Naive thymus-derived CD4-positive, alpha-beta T cell (primary cell): ENCODE data around the gene PKHD1. TPM values are rescaled to one million over a fixed set of nuclear protein-coding genes. Genes with fewer than 3 reads are reported as not detected.

Experiments
- ATAC-seq: fragments of 150-1000 bp; cut with Tn5 transposase; 2 replicates; pipeline ENCODE4 v1.10.0; 2021; ENCODE audit warnings: mild to moderate bottlenecking, moderate library complexity
- CTCF ChIA-PET: fragments of 350-600 bp; sonication (Branson Sonifier 250); formaldehyde crosslinking; loops from one replicate; lab custom pipeline; 2021; ENCODE audit warnings: antibody characterized with exemption; lab: Charles Lee
- POLR2A ChIA-PET: fragments of 350-600 bp; sonication (Branson Sonifier 250); formaldehyde crosslinking; loops from one replicate; lab custom pipeline; 2021; ENCODE audit warnings: antibody characterized with exemption, inconsistent platforms; lab: Charles Lee
- DNase-seq, 9 donors: peaks; one replicate each; pipeline versions ENCODE4 v3.0.0 to v3.0.0-alpha.2; 2020 to 2022; ENCODE audit warnings: mixed read lengths in 1 of 9
- H3K27ac ChIP-seq: one replicate; pipeline ENCODE4 v1.7.0; 2013; ENCODE audit warnings: mild to moderate bottlenecking, low read depth, low read length, moderate library complexity
- H3K27me3 ChIP-seq, 2 donors: one replicate each; pipeline ENCODE4 v1.7.0; 2013; ENCODE audit warnings: low read length in 2 of 2, mild to moderate bottlenecking in 2 of 2, moderate library complexity in 2 of 2; ENCODE audit not compliant: control insufficient read depth in 2 of 2, insufficient read depth in 2 of 2
- H3K36me3 ChIP-seq, 3 experiments: 1 replicate in 2 of 3; 2 replicates in 1 of 3; pipeline ENCODE4 v1.7.0; 2013; ENCODE audit warnings: low read length in 3 of 3, mild to moderate bottlenecking in 3 of 3, moderate library complexity in 1 of 3; ENCODE audit not compliant: insufficient read depth in 3 of 3, control insufficient read depth in 2 of 3
- H3K4me1 ChIP-seq, 2 donors: one replicate each; pipeline ENCODE4 v1.7.0; 2013; ENCODE audit warnings: low read length in 2 of 2, mild to moderate bottlenecking in 2 of 2, moderate library complexity in 1 of 2; ENCODE audit not compliant: control insufficient read depth in 2 of 2, insufficient read depth in 2 of 2
- H3K4me3 ChIP-seq: 2 replicates; pipeline ENCODE4 v1.7.0; 2013; ENCODE audit warnings: mild to moderate bottlenecking, low read length
- H3K9me3 ChIP-seq, 3 experiments: 1 replicate in 2 of 3; 2 replicates in 1 of 3; pipeline ENCODE4 v1.7.0; 2013; ENCODE audit warnings: low read length in 3 of 3; ENCODE audit not compliant: control insufficient read depth in 2 of 3
- H3K27ac Mint-ChIP-seq, 9 donors: one replicate each; pipeline ENCODE4 v1.8.0; 2020 to 2022; ENCODE audit warnings: mixed read lengths in 9 of 9, mild to moderate bottlenecking in 8 of 9, moderate library complexity in 5 of 9, inconsistent platforms in 2 of 9
- H3K27me3 Mint-ChIP-seq, 5 donors: one replicate each; pipeline ENCODE4 v1.8.0; 2021 to 2022; ENCODE audit warnings: mixed read lengths in 5 of 5, mild to moderate bottlenecking in 1 of 5
- H3K36me3 Mint-ChIP-seq, 5 donors: one replicate each; pipeline ENCODE4 v1.8.0; 2020 to 2022; ENCODE audit warnings: mixed read lengths in 5 of 5, mild to moderate bottlenecking in 3 of 5, inconsistent platforms in 1 of 5
- H3K4me1 Mint-ChIP-seq, 7 donors: one replicate each; pipeline ENCODE4 v1.8.0; 2020 to 2022; ENCODE audit warnings: mixed read lengths in 7 of 7, mild to moderate bottlenecking in 3 of 7, inconsistent platforms in 1 of 7
- H3K4me3 Mint-ChIP-seq, 10 donors: one replicate each; pipeline ENCODE4 v1.8.0; 2020 to 2022; ENCODE audit warnings: mild to moderate bottlenecking in 10 of 10, mixed read lengths in 10 of 10, moderate library complexity in 6 of 10, inconsistent platforms in 2 of 10
- H3K9me3 Mint-ChIP-seq, 11 donors: one replicate each; pipeline ENCODE4 v1.8.0; 2020 to 2022; ENCODE audit warnings: mixed read lengths in 11 of 11, mild to moderate bottlenecking in 4 of 11, inconsistent platforms in 1 of 11, moderate library complexity in 1 of 11
- intact Hi-C, 2 donors: fragments of 100-400 bp; cut with micrococcal nuclease; formaldehyde crosslinking; loops; one replicate each; pipeline ENCODE4 v1.15.1; 2023
- polyA plus RNA-seq, 2 donors: library from polyadenylated mRNA; unstranded; fragments of 300-500 nt; fragmentation: Illumina TruSeq; gene quantifications; one replicate each; pipeline ENCODE4 v1.2.3, GENCODE V29; 2021
- total RNA-seq, 6 experiments: library from RNA in 5 of 6; stranded (reverse) in 5 of 6; gene quantifications; 1 replicate in 5 of 6; 2 replicates in 1 of 6; pipeline ENCODE4 v1.2.3 and lab custom pipeline; 2021 to 2026

The PKHD1 gene
- total and polyA plus RNA-seq, 7 experiments from 2014 or later: not detected

- no peaks in the 10 kb centered on the region for H3K4me1 ChIP-seq
- intact Hi-C loops: no loop called here
- H3K4me3 ChIP-seq: no peak overlapping the region
- H3K36me3 ChIP-seq: no peaks in the 10 kb centered on the region
- H3K27ac ChIP-seq: no peak overlapping the region
- POLR2A ChIA-PET: no interaction called here
- Mint-ChIP-seq H3K27ac (no peak overlapping the region), H3K9me3 (peaks cover 0 to 15% (median 4%) of the 10 kb centered on the region in 11 donors), H3K4me3 (no peak overlapping the region), H3K36me3 (no peaks in the 10 kb centered on the region), H3K27me3 (no peaks in the 10 kb centered on the region), H3K4me1 (no peaks in the 10 kb centered on the region)
- H3K27me3 ChIP-seq: no peaks in the 10 kb centered on the region
- ATAC-seq (no peak), DNase-seq (no peak)
- CTCF ChIA-PET: no interaction called here
- no peaks in the 10 kb centered on the region for H3K9me3 ChIP-seq
Measured at GRCh38 chr6:51805517-51805916, 281.9 kb downstream of the PKHD1 start.

- H3K9me3 ChIP-seq: no peaks in the 10 kb centered on the region
- no peak for DNase-seq
- H3K27ac Mint-ChIP-seq: no peak overlapping the region
- H3K36me3 ChIP-seq: no peaks in the 10 kb centered on the region
- H3K9me3 Mint-ChIP-seq: peaks cover 2 to 42% (median 22%) of the 10 kb centered on the region in 11 donors
- CTCF ChIA-PET: no interaction called here
- H3K27me3 Mint-ChIP-seq: peaks cover 0 to 4% (median 0%) of the 10 kb centered on the region in 5 donors
- H3K4me3 ChIP-seq: no peak overlapping the region
- peaks cover 0 to 4% (median 0%) of the 10 kb centered on the region in 5 donors for H3K36me3 Mint-ChIP-seq
- H3K27me3 ChIP-seq: no peaks in the 10 kb centered on the region
- H3K4me1 Mint-ChIP-seq: no peaks in the 10 kb centered on the region
- no peak for ATAC-seq
- no peak overlapping the region for H3K4me3 Mint-ChIP-seq
- H3K27ac ChIP-seq: no peak overlapping the region
- intact Hi-C loops: no loop called here
- POLR2A ChIA-PET: no interaction called here
- H3K4me1 ChIP-seq: no peaks in the 10 kb centered on the region
Measured at GRCh38 chr6:51800603-51801002, 286.8 kb downstream of the PKHD1 start.

- Mint-ChIP-seq H3K27ac (no peak overlapping the region), H3K36me3 (peaks cover 0 to 4% (median 0%) of the 10 kb centered on the region in 5 donors), H3K4me3 (no peak overlapping the region), H3K27me3 (no peaks in the 10 kb centered on the region), H3K4me1 (no peaks in the 10 kb centered on the region), H3K9me3 (peaks cover 6 to 43% (median 18%) of the 10 kb centered on the region in 11 donors)
- DNase-seq (no peak), ATAC-seq (no peak)
- Histone ChIP-seq H3K36me3 (no peaks in the 10 kb centered on the region), H3K4me1 (no peaks in the 10 kb centered on the region), H3K9me3 (no peaks in the 10 kb centered on the region), H3K4me3 (no peak overlapping the region), H3K27ac (no peak overlapping the region), H3K27me3 (no peaks in the 10 kb centered on the region)
- CTCF ChIA-PET: no interaction called here
- intact Hi-C loops: no loop called here
- POLR2A ChIA-PET: no interaction called here
Measured at GRCh38 chr6:51793393-51793792, 294.0 kb downstream of the PKHD1 start.

GRCh38 chr6:51792273-51793030, 295.0 kb downstream of the PKHD1 start:
- ChIA-PET POLR2A (no interaction called here), CTCF (no interaction called here)
- no peaks in the 10 kb centered on the region for H3K9me3 ChIP-seq
- intact Hi-C loops: no loop called here
- DNase-seq (no peak), ATAC-seq (no peak)
- no peak overlapping the region for H3K4me3 ChIP-seq
- peaks cover 7 to 37% (median 16%) of the 10 kb centered on the region in 11 donors for H3K9me3 Mint-ChIP-seq
- H3K27me3 ChIP-seq: no peaks in the 10 kb centered on the region
- peaks cover 0 to 5% (median 0%) of the 10 kb centered on the region in 5 donors for H3K27me3 Mint-ChIP-seq
- H3K4me1 ChIP-seq: no peaks in the 10 kb centered on the region
- no peak overlapping the region for H3K27ac ChIP-seq
- no peaks in the 10 kb centered on the region for H3K36me3 ChIP-seq
- no peak overlapping the region for H3K4me3 Mint-ChIP-seq
- H3K27ac Mint-ChIP-seq: no peak overlapping the region
- H3K36me3 Mint-ChIP-seq: peaks cover 0 to 4% (median 0%) of the 10 kb centered on the region in 5 donors
- no peaks in the 10 kb centered on the region for H3K4me1 Mint-ChIP-seq

- Mint-ChIP-seq H3K27me3 (peaks cover 0 to 8% (median 0%) of the 10 kb centered on the region in 5 donors), H3K9me3 (peaks cover 6 to 22% (median 11%) of the 10 kb centered on the region in 11 donors), H3K36me3 (peaks cover 0 to 2% (median 0%) of the 10 kb centered on the region in 5 donors), H3K4me3 (no peak overlapping the region), H3K27ac (no peak overlapping the region), H3K4me1 (no peaks in the 10 kb centered on the region)
- H3K27me3 ChIP-seq: no peaks in the 10 kb centered on the region
- CTCF ChIA-PET: no interaction called here
- ATAC-seq (no peak), DNase-seq (no peak)
- H3K36me3 ChIP-seq: no peaks in the 10 kb centered on the region
- H3K4me3 ChIP-seq: no peak overlapping the region
- POLR2A ChIA-PET: no interaction called here
- H3K27ac ChIP-seq: no peak overlapping the region
- H3K9me3 ChIP-seq: no peaks in the 10 kb centered on the region
- intact Hi-C loops: no loop called here
- no peaks in the 10 kb centered on the region for H3K4me1 ChIP-seq
Measured at GRCh38 chr6:51790946-51791345, 296.5 kb downstream of the PKHD1 start.

- H3K9me3 ChIP-seq: no peaks in the 10 kb centered on the region
- no peaks in the 10 kb centered on the region for H3K36me3 Mint-ChIP-seq
- no peaks in the 10 kb centered on the region for H3K36me3 ChIP-seq
- POLR2A ChIA-PET: no interaction called here
- H3K27ac ChIP-seq: no peak overlapping the region
- intact Hi-C loops: no loop called here
- peaks cover 0 to 8% (median 0%) of the 10 kb centered on the region in 5 donors for H3K27me3 Mint-ChIP-seq
- H3K4me1 ChIP-seq: no peaks in the 10 kb centered on the region
- H3K9me3 Mint-ChIP-seq: peaks cover 0 to 19% (median 0%) of the 10 kb centered on the region in 11 donors
- no peak overlapping the region for H3K4me3 Mint-ChIP-seq
- no peaks in the 10 kb centered on the region for H3K4me1 Mint-ChIP-seq
- H3K27ac Mint-ChIP-seq: no peak overlapping the region
- no peaks in the 10 kb centered on the region for H3K27me3 ChIP-seq
- DNase-seq (no peak), ATAC-seq (no peak)
- CTCF ChIA-PET: no interaction called here
- H3K4me3 ChIP-seq: no peak overlapping the region
Measured at GRCh38 chr6:51788121-51788520, 299.3 kb downstream of the PKHD1 start.

- no peaks in the 10 kb centered on the region for H3K36me3 Mint-ChIP-seq
- H3K9me3 Mint-ChIP-seq: no peaks in the 10 kb centered on the region
- Histone ChIP-seq H3K36me3 (no peaks in the 10 kb centered on the region), H3K4me1 (no peaks in the 10 kb centered on the region), H3K27me3 (no peaks in the 10 kb centered on the region), H3K4me3 (no peak overlapping the region), H3K9me3 (no peaks in the 10 kb centered on the region), H3K27ac (no peak overlapping the region)
- H3K27ac Mint-ChIP-seq: no peak overlapping the region
- POLR2A ChIA-PET: no interaction called here
- CTCF ChIA-PET: no interaction called here
- intact Hi-C loops: no loop called here
- H3K27me3 Mint-ChIP-seq: no peaks in the 10 kb centered on the region
- ATAC-seq (no peak), DNase-seq (no peak)
- H3K4me3 Mint-ChIP-seq: no peak overlapping the region
- no peaks in the 10 kb centered on the region for H3K4me1 Mint-ChIP-seq
Measured at GRCh38 chr6:51778666-51779065, 308.7 kb downstream of the PKHD1 start.
